Measurements from ENCODE around the gene CDCA5. TPM values are rescaled to one million over a fixed set of nuclear protein-coding genes. Genes with fewer than 3 reads are reported as not detected.

Gene CDCA5
- total RNA-seq, 2 donors from 2014 or later, result 2.3 TPM; not detected in 1

DNA sequence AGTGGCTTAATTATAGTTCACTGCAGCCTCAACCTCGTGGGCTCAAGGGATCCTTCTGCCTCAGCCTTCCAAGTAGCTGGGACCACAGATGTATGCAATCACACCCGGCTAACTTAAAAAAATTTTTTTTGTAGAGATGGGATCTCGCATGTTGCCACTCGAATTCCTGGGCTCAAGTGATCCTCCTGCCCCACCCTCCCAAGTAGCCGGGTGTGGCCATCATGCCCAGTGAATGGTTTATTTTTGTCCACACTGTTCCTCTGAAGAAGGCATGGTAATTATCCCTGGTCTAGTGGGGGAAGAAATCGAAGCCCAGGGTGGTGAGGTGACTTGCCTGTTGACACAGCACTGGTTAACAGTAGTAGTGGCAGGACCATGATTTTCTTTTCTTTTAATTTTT is 40.9 kb downstream of the CDCA5 start:
- no peak for TF ChIP-seq CTCF (IDR thresholded peaks at IDR 0.05)
- no peak for TF ChIP-seq POLR2A (IDR thresholded peaks at IDR 0.05)
- ATAC-seq, result no peak
- intact Hi-C loops (cut with DNase I), result no loop called here
- H3K4me1 ChIP-seq, result peaks cover 23% of the 10 kb centered on the region
- WGBS, 2 donors, result 86 to 92% methylated on average over 6 of the region's 6 CpGs
- H3K27me3 ChIP-seq, result no peaks in the 10 kb centered on the region
- no peak for DNase-seq
- H3K27ac ChIP-seq, result no peak overlapping the region
- H3K36me3 ChIP-seq (replicated peaks in 1 of 2; ENCODE audit: insufficient read depth in 1 of 2, low read depth in 2 of 2), result no peaks in the 10 kb centered on the region
- H3K4me3 ChIP-seq, result no peak overlapping the region
- no peaks in the 10 kb centered on the region for H3K9me3 ChIP-seq

DNA sequence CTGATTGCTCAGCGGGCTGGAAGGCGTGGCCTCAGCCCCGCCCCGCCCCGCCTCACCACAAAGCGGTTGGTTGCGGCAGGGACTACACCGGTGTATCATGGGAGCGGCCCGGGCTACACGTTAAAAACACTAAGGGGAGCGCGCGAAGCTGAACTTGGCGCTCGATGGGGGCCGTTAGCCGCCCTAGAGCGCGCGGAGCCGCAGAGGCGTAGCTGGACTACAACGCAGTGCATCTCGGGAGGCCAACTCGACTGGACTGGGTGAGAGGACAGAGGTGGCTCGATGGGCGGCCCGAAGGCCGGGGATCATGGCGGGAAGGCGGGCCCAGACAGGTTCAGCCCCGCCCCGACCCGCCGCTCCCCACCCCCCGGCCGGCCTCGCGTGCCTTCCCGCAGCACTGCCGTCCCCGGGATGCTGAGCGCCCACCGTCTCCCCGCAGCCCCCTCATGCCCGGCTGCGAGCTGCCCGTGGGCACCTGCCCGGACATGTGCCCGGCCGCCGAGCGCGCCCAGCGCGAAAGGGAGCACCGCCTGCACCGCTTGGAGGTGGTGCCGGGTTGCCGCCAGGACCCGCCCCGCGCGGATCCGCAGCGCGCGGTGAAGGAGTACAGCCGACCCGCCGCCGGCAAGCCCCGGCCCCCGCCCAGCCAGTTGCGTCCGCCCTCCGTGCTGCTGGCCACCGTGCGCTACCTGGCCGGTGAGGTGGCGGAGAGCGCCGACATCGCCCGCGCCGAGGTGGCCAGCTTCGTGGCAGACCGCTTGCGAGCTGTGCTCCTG is 42.8 kb downstream of the CDCA5 start, which contains the start of gene SAC3D1:
Gene SAC3D1, plus strand, starts transcription at position 364 of the 776 bp plus-strand sequence. Its CDS starts 83 bp downstream, at position 447.
- Histone ChIP-seq H3K27ac (peak within 1 kb of the TSS; percentile 85 to 96 (median 92)), H3K4me3 (peak within 1 kb of the TSS; percentile 60 to 84), H3K4me1 (peaks cover 27% of the 10 kb centered on the region), H3K36me3 (replicated peaks in 1 of 2; ENCODE audit: insufficient read depth in 1 of 2, low read depth in 2 of 2) (no peaks in the 10 kb centered on the region), H3K27me3 (no peaks in the 10 kb centered on the region), H3K9me3 (no peaks in the 10 kb centered on the region)
- 0% methylated on average over 15 to 54 of the region's 91 CpGs for WGBS, 2 donors
- ATAC-seq (peak; percentile 93), DNase-seq (peak; percentile 86 to 93 (median 90))
- intact Hi-C loops (cut with DNase I), result no loop called here
- TF ChIP-seq POLR2A (IDR thresholded peaks at IDR 0.05) (peak in 2 of 3 donors; percentile 44 to 57), CTCF (IDR thresholded peaks at IDR 0.05) (peak in 1 of 7 experiments; percentile 6)

DNA sequence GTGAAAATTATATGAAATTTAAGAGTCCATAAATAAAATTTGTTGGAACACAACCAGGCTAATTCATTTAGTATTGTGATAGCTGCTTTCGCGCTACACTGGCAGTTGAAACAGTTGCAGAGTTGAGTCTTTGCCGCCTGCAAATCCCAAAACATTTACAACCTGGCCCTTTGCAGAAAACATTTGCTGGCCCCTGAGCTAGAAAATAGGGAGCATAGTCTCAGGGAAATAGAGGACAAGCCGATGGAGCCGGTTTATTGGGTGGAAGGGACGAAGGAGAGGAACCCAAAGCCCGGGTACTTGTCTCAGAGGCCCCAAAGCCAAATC is 43.4 kb downstream of the CDCA5 start:
- 6 to 7% methylated on average over 7 of the region's 7 CpGs for whole genome bisulfite sequencing, 2 donors
- no peak for TF ChIP-seq CTCF (IDR thresholded peaks at IDR 0.05)
- no peak for TF ChIP-seq POLR2A (IDR thresholded peaks at IDR 0.05)
- ATAC-seq (no peak), DNase-seq (no peak)
- peak overlapping the region; percentile 60 to 84 for H3K4me3 ChIP-seq
- no peaks in the 10 kb centered on the region for H3K9me3 ChIP-seq
- intact Hi-C loops (cut with DNase I), result no loop called here
- H3K36me3 ChIP-seq (replicated peaks in 1 of 2; ENCODE audit: insufficient read depth in 1 of 2, low read depth in 2 of 2), result peaks cover 0 to 2% of the 10 kb centered on the region in 2 donors
- H3K4me1 ChIP-seq, result peaks cover 27% of the 10 kb centered on the region
- no peaks in the 10 kb centered on the region for H3K27me3 ChIP-seq
- H3K27ac ChIP-seq, result peak overlapping the region in 3 of 4 donors; percentile 85 to 96 (median 93)

- TF ChIP-seq CTCF (IDR thresholded peaks at IDR 0.05) (no peak), POLR2A (IDR thresholded peaks at IDR 0.05) (no peak)
- peak; percentile 75 to 91 (median 80) for DNase-seq
Measured at GRCh38 chr11:65036931-65037330, 46.9 kb downstream of the CDCA5 start.

More at GRCh38 chr11:65036931-65037330, 46.9 kb downstream of the CDCA5 start:
- no peaks in the 10 kb centered on the region for H3K9me3 ChIP-seq
- H3K4me1 ChIP-seq, result peaks cover 16% of the 10 kb centered on the region
- H3K4me3 ChIP-seq, result no peak overlapping the region
- no peak for ATAC-seq
- H3K36me3 ChIP-seq (replicated peaks in 1 of 2; ENCODE audit: insufficient read depth in 1 of 2, low read depth in 2 of 2), result peaks cover 4 to 6% of the 10 kb centered on the region in 2 donors
- no peaks in the 10 kb centered on the region for H3K27me3 ChIP-seq
- intact Hi-C loops (cut with DNase I), result no loop called here
- H3K27ac ChIP-seq, result peak overlapping the region in 2 of 4 donors; percentile 18 to 21
- whole genome bisulfite sequencing, 2 donors, result 31 to 34% methylated on average over 6 of the region's 6 CpGs
